Stimulated activated CD8-positive, alpha-beta memory T cell treated with anti-CD3 and anti-CD28 coated beads, Interleukin-7, amount 100 ng/mL, for 1 hour (primary cell): ENCODE data around the gene PLCH2.

Source experiments
- DNase-seq, 2 donors: peaks; one replicate each; pipeline ENCODE4 v3.0.0-alpha.2; 2020; ENCODE audit warnings: low read depth in 2 of 2

The PLCH2 gene

GRCh38 chr1:2477791-2478499, 1.9 kb downstream of the PLCH2 start:
- DNase-seq: no peak

GRCh38 chr1:2479186-2479585, 3.1 kb downstream of the PLCH2 start:
- no peak for DNase-seq

GRCh38 chr1:2479618-2480017, 3.5 kb downstream of the PLCH2 start:
- no peak for DNase-seq

- DNase-seq: no peak
Measured at GRCh38 chr1:2480236-2480985, 4.3 kb downstream of the PLCH2 start.

- no peak for DNase-seq
Measured at GRCh38 chr1:2480986-2481364, 4.9 kb downstream of the PLCH2 start.

GRCh38 chr1:2481885-2482284, 5.8 kb downstream of the PLCH2 start:
- DNase-seq: no peak

- no peak for DNase-seq
Measured at GRCh38 chr1:2482588-2482987, 6.5 kb downstream of the PLCH2 start.

GRCh38 chr1:2483026-2483425, 6.9 kb downstream of the PLCH2 start:
- no peak for DNase-seq

- DNase-seq: no peak
Measured at GRCh38 chr1:2483970-2484369, 7.9 kb downstream of the PLCH2 start.

GRCh38 chr1:2486041-2486440, 10.0 kb downstream of the PLCH2 start:
- no peak for DNase-seq

- DNase-seq: no peak
Measured at GRCh38 chr1:2486558-2486957, 10.5 kb downstream of the PLCH2 start.

GRCh38 chr1:2488688-2489087, 12.6 kb downstream of the PLCH2 start:
- no peak for DNase-seq

- DNase-seq: no peak
Measured at GRCh38 chr1:2489615-2490014, 13.5 kb downstream of the PLCH2 start.

GRCh38 chr1:2492091-2492490, 16.0 kb downstream of the PLCH2 start:
- DNase-seq: no peak

GRCh38 chr1:2493218-2493617, 17.1 kb downstream of the PLCH2 start:
- DNase-seq: no peak

- no peak for DNase-seq
Measured at GRCh38 chr1:2493691-2494322, 17.7 kb downstream of the PLCH2 start.

GRCh38 chr1:2494323-2494693, 18.2 kb downstream of the PLCH2 start:
- no peak for DNase-seq

GRCh38 chr1:2495026-2495425, 18.9 kb downstream of the PLCH2 start:
- no peak for DNase-seq

GRCh38 chr1:2495546-2495945, 19.5 kb downstream of the PLCH2 start:
- no peak for DNase-seq

GRCh38 chr1:2496087-2496622, 20.1 kb downstream of the PLCH2 start:
- DNase-seq: peak in 1 of 2 donors; percentile 2

GRCh38 chr1:2496746-2497145, 20.7 kb downstream of the PLCH2 start:
- no peak for DNase-seq

- no peak for DNase-seq
Measured at GRCh38 chr1:2497891-2498290, 21.8 kb downstream of the PLCH2 start.

GRCh38 chr1:2498648-2499047, 22.6 kb downstream of the PLCH2 start:
- no peak for DNase-seq
